GM23338 (cell line): ENCODE measurements around the gene GLOD4. TPM values are rescaled to one million over a fixed set of nuclear protein-coding genes. Genes with fewer than 3 reads are reported as not detected.
"Not testable (repeated sequence)": the region's sequence is repeated elsewhere in the genome, so short reads cannot be mapped to it uniquely, and the experiment has no call there.

ENCODE experiments used
- ATAC-seq: fragments of 200-7000 bp; cut with Tn5 transposase; 3 replicates; pipeline ENCODE4 v1.9.1; 2020
- DNase-seq: peaks from one replicate; pipeline ENCODE4 v3.0.0-alpha.2; 2015; ENCODE audit warnings: low spot score
- H2AFZ ChIP-seq: fragments of 200-600 bp; sonication (generic); 2 replicates; pipeline ENCODE4 v1.8.0; 2016; ENCODE audit warnings: antibody characterized with exemption, mild to moderate bottlenecking, moderate library complexity
- H3F3A ChIP-seq: fragments of 200-600 bp; sonication (generic); replicated peaks from 2 replicates; pipeline ENCODE4 v1.8.0; 2017; ENCODE audit warnings: antibody characterized with exemption, mixed run types, low read depth
- H3K27ac ChIP-seq: fragments of 200-600 bp; sonication (generic); 2 replicates; pipeline ENCODE4 v1.6.1; 2016; ENCODE audit warnings: low read depth
- H3K27me3 ChIP-seq: fragments of 200-600 bp; sonication (generic); 2 replicates; pipeline ENCODE4 v1.8.0; 2016; ENCODE audit warnings: mild to moderate bottlenecking, mixed run types, moderate library complexity; ENCODE audit not compliant: insufficient read depth
- H3K36me3 ChIP-seq: fragments of 200-600 bp; sonication (generic); 2 replicates; pipeline ENCODE4 v1.8.0; 2016; ENCODE audit warnings: mild to moderate bottlenecking; ENCODE audit not compliant: insufficient read depth
- H3K4me1 ChIP-seq: fragments of 200-600 bp; sonication (generic); 2 replicates; pipeline ENCODE4 v1.8.0; 2016; ENCODE audit warnings: mild to moderate bottlenecking, moderate library complexity; ENCODE audit not compliant: insufficient read depth
- H3K4me2 ChIP-seq: fragments of 200-600 bp; sonication (generic); 2 replicates; pipeline ENCODE4 v1.7.1; 2017; ENCODE audit warnings: mixed run types
- H3K4me3 ChIP-seq: fragments of 200-600 bp; sonication (generic); 2 replicates; pipeline ENCODE4 v1.6.1; 2016; ENCODE audit warnings: mixed run types
- H3K79me2 ChIP-seq: fragments of 200-600 bp; sonication (generic); replicated peaks from 2 replicates; pipeline ENCODE4 v1.8.0; 2017; ENCODE audit warnings: mild to moderate bottlenecking; ENCODE audit not compliant: insufficient read depth
- H3K9me2 ChIP-seq: fragments of 200-600 bp; sonication (generic); 2 replicates; pipeline ENCODE4 v1.8.0; 2017; ENCODE audit not compliant: insufficient read depth
- H4K20me1 ChIP-seq: fragments of 200-600 bp; sonication (generic); replicated peaks from 2 replicates; pipeline ENCODE4 v1.8.0; 2017; ENCODE audit warnings: mild to moderate bottlenecking; ENCODE audit not compliant: insufficient read depth
- H3K27ac Mint-ChIP-seq: 2 replicates; pipeline ENCODE4 v1.8.0; 2020; ENCODE audit warnings: inconsistent platforms, mild to moderate bottlenecking, moderate library complexity, mixed read lengths
- H3K27me3 Mint-ChIP-seq: 3 replicates; pipeline ENCODE4 v1.8.0; 2022; ENCODE audit warnings: low read depth, mild to moderate bottlenecking, moderate library complexity, mixed read lengths, inconsistent platforms; ENCODE audit not compliant: insufficient read depth, poor library complexity
- H3K36me3 Mint-ChIP-seq: 3 replicates; pipeline ENCODE4 v1.8.0; 2021; ENCODE audit warnings: low read depth, mild to moderate bottlenecking, inconsistent platforms, moderate library complexity, mixed read lengths
- H3K4me1 Mint-ChIP-seq: 3 replicates; pipeline ENCODE4 v1.8.0; 2020; ENCODE audit warnings: mild to moderate bottlenecking, inconsistent platforms, mixed read lengths
- H3K4me3 Mint-ChIP-seq: 3 replicates; pipeline ENCODE4 v1.8.0; 2021; ENCODE audit warnings: moderate library complexity, mild to moderate bottlenecking, inconsistent platforms, mixed read lengths
- H3K9me3 Mint-ChIP-seq: 3 replicates; pipeline ENCODE4 v1.8.0; 2020; ENCODE audit warnings: moderate library complexity, mild to moderate bottlenecking, inconsistent platforms, mixed read lengths
- NANOG ChIP-seq: IDR thresholded peaks from 2 replicates; pipeline ENCODE4 v1.6.1; 2016; ENCODE audit warnings: antibody characterized with exemption, borderline replicate concordance
- STAT1 ChIP-seq: IDR thresholded peaks from one replicate; pipeline ENCODE4 v1.6.1; 2016; ENCODE audit warnings: antibody characterized with exemption; ENCODE audit not compliant: unreplicated experiment
- polyA plus RNA-seq: library from polyadenylated mRNA; unstranded; fragments of >200 nt; fragmentation: Nextera tagmentation; extraction: Ambion mirVana; gene quantifications from 2 replicates; pipeline ENCODE4 v1.2.1, GENCODE V29; 2016
- total RNA-seq: library from RNA; depleted of rRNA; stranded (reverse); fragments of >200 nt; shearing (Covaris generic); gene quantifications from 2 replicates; pipeline ENCODE4 v1.2.3, GENCODE V29; 2014
- TF ChIP-seq, protein P1 (sequence below): fragments of 250-450 bp; sonication (Bioruptor Pico); IDR thresholded peaks from 2 replicates; pipeline ENCODE4 v1.5.0; 2020; ENCODE audit warnings: mild to moderate bottlenecking, moderate library complexity

Gene GLOD4
- total and polyA plus RNA-seq, 2 experiments from 2014 or later, result 120 to 122 TPM

DNA sequence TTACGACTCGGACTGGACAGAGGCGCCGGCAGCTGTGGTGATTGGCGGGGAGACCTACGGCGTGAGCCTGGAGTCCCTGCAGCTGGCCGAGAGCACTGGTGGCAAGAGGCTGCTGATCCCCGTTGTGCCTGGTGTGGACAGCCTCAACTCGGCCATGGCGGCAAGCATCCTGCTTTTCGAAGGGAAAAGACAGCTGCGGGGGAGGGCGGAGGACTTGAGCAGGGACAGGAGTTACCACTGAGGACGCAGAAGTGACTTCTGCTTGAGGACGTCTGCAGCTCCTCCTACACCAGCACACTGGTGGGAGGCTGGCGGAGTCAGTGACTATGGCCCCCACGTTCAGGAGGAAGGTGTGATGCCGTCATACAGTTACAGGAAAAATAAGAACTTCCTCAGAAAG is 9.7 kb upstream of the GLOD4 start:
- Histone ChIP-seq H4K20me1 (peaks cover 5% of the 10 kb centered on the region), H3K79me2 (peaks cover 1% of the 10 kb centered on the region), H3K27me3 (no peaks in the 10 kb centered on the region), H3K27ac (no peak overlapping the region), H3K4me2 (no peak overlapping the region), H3F3A (peaks cover 35% of the 10 kb centered on the region), H3K9me2 (no peaks in the 10 kb centered on the region), H3K4me1 (no peaks in the 10 kb centered on the region; the same call in 1 of the 2 replicates), H3K36me3 (no peaks in the 10 kb centered on the region; the same call in 1 of the 2 replicates), H3K4me3 (no peak overlapping the region), H2AFZ (no peak overlapping the region)
- no peak for TF ChIP-seq NANOG
- H3K27ac Mint-ChIP-seq, result no peak overlapping the region
- no peak for DNase-seq
- no peak for ATAC-seq
- H3K36me3 Mint-ChIP-seq, result peaks cover 58% of the 10 kb centered on the region
- peaks cover 23% of the 10 kb centered on the region for H3K4me1 Mint-ChIP-seq
- H3K4me3 Mint-ChIP-seq, result no peak overlapping the region
- peaks cover 28% of the 10 kb centered on the region for H3K27me3 Mint-ChIP-seq
- no peaks in the 10 kb centered on the region; the same call in 1 of the 3 replicates for H3K9me3 Mint-ChIP-seq

DNA sequence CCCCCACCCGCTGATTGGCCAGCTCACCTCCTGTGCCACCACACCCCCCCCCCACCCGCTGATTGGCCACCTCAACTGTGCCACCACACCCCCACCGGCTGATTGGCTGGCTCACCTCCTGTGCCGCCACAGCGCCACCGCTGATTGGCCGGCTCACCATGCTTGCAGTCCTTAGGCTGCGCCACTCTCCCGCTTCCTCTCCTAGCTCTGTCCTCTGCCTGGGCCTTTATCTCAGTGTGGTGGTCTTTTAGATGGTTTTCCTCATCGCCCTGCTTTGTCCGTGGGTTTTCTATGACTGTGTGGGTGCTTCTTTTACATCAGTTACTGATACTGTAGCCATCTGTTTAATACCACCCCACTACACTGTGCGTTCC is 8.8 kb upstream of the GLOD4 start:
- not testable (repeated sequence) for H3K36me3 ChIP-seq, H3K4me3 ChIP-seq, H3K27ac Mint-ChIP-seq, H4K20me1 ChIP-seq, H3K4me3 Mint-ChIP-seq, H3K27ac ChIP-seq, H3K4me2 ChIP-seq, H3K4me1 ChIP-seq, H2AFZ ChIP-seq, H3K27me3 ChIP-seq, H3K79me2 ChIP-seq, H3K9me3 Mint-ChIP-seq, H3K9me2 ChIP-seq
- peaks cover 55% of the 10 kb centered on the region for H3K36me3 Mint-ChIP-seq
- DNase-seq (peak; percentile 48), ATAC-seq (peak; percentile 11)
- peaks cover 25% of the 10 kb centered on the region for H3K27me3 Mint-ChIP-seq
- peaks cover 23% of the 10 kb centered on the region for H3K4me1 Mint-ChIP-seq
- peaks cover 35% of the 10 kb centered on the region for H3F3A ChIP-seq

DNA sequence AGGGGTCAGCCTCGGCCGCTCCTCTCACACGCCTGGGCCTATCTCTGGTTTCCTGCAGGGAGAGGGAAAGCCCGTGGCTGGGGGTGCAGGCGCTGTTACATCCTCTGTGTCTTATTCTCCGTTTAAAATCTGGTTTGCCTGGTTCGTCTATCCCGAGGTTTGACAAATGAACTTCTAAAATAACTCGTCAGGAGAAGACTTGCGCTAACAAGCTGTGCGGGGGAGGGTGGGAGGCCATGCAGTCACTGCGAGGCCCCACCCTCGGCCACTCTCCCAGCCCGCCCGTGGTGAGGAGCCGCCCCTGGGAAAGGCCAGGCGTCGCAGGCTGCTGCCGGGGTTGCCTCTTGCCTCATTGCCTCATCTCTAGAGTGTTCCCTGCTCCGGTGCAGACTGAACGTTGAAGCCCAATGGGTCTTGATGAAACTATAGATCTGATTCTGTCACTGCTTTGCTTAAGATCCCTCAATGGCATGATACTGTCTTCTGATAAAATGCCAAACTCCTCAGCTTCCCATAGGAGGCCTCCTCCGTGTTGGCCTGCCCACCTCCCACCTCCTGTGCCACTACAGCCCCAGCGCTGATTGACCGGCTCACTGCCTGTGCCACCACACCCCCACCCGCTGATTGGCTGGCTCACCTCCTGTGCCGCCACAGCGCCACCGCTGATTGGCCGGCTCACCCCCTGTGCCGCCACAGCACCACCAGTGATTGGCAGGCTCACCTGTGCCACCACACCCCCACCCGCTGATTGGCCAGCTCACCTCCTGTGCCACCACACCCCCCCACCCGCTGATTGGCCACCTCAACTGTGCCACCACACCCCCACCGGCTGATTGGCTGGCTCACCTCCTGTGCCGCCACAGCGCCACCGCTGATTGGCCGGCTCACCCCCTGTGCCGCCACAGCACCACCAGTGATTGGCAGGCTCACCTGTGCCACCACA is 8.1 kb upstream of the GLOD4 start:
- H3K4me3 ChIP-seq, H3K4me1 ChIP-seq, H3K9me2 ChIP-seq, H4K20me1 ChIP-seq, H2AFZ ChIP-seq, H3K36me3 ChIP-seq, H3K27me3 ChIP-seq, H3K4me3 Mint-ChIP-seq, H3K4me2 ChIP-seq, H3K9me3 Mint-ChIP-seq: not testable (repeated sequence)
- DNase-seq (peak; percentile 56), ATAC-seq (peak; percentile 46)
- Mint-ChIP-seq H3K27me3 (peaks cover 20% of the 10 kb centered on the region), H3K36me3 (peaks cover 58% of the 10 kb centered on the region), H3K27ac (peak overlapping the region; percentile 59; the same call in 1 of the 2 replicates), H3K4me1 (peaks cover 23% of the 10 kb centered on the region)
- Histone ChIP-seq H3F3A (peaks cover 31% of the 10 kb centered on the region), H3K79me2 (peaks cover 14% of the 10 kb centered on the region), H3K27ac (peak overlapping the region; percentile 74)

DNA sequence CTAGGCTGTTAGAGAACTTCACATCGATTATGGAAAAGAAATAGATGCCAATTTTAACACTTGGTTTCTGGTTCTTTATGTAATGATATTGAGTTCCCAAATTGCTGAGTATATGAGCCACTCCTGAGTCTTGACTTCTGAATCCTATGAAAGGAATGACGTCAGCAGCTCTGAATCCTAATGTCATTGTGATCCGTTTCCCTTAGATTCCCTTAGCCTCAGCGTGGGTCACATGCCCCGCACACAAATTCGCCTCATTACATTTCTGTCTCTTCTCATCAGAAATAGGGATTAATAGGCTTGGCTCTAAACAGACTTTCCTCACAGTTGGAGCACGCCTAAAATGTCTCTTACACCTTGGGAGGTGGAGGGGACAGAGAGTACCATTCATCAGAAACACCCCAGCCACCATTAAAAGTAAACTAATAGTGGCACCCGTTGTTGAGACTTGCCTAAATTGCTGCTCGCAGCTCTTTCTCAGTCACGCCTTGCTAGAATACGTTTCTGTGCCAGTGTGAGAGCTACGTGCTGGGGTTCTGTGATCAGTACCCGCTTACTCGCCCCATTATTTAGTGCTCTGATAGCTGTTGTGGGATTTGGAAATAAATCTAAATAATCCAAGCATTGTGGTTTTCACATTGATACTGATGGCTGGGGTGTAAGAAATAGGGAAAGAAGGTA is 7.2 kb upstream of the GLOD4 start:
- Histone ChIP-seq H3K4me3 (no peak overlapping the region), H3K27me3 (no peaks in the 10 kb centered on the region), H3K9me2 (no peaks in the 10 kb centered on the region), H3K79me2 (peaks cover 24% of the 10 kb centered on the region), H3K36me3 (no peaks in the 10 kb centered on the region; the same call in 1 of the 2 replicates), H3K4me2 (no peak overlapping the region), H2AFZ (no peak overlapping the region), H3K4me1 (no peaks in the 10 kb centered on the region; the same call in 1 of the 2 replicates), H3K27ac (peak overlapping the region; percentile 74; the same call in 1 of the 2 replicates), H4K20me1 (peaks cover 12% of the 10 kb centered on the region), H3F3A (peaks cover 31% of the 10 kb centered on the region)
- Mint-ChIP-seq H3K9me3 (no peaks in the 10 kb centered on the region; the same call in 2 of the 3 replicates), H3K27ac (no peak overlapping the region), H3K4me1 (peaks cover 15% of the 10 kb centered on the region), H3K27me3 (peaks cover 16% of the 10 kb centered on the region), H3K4me3 (no peak overlapping the region), H3K36me3 (peaks cover 58% of the 10 kb centered on the region)
- ATAC-seq (no peak), DNase-seq (no peak)
- TF ChIP-seq, protein P1, sequence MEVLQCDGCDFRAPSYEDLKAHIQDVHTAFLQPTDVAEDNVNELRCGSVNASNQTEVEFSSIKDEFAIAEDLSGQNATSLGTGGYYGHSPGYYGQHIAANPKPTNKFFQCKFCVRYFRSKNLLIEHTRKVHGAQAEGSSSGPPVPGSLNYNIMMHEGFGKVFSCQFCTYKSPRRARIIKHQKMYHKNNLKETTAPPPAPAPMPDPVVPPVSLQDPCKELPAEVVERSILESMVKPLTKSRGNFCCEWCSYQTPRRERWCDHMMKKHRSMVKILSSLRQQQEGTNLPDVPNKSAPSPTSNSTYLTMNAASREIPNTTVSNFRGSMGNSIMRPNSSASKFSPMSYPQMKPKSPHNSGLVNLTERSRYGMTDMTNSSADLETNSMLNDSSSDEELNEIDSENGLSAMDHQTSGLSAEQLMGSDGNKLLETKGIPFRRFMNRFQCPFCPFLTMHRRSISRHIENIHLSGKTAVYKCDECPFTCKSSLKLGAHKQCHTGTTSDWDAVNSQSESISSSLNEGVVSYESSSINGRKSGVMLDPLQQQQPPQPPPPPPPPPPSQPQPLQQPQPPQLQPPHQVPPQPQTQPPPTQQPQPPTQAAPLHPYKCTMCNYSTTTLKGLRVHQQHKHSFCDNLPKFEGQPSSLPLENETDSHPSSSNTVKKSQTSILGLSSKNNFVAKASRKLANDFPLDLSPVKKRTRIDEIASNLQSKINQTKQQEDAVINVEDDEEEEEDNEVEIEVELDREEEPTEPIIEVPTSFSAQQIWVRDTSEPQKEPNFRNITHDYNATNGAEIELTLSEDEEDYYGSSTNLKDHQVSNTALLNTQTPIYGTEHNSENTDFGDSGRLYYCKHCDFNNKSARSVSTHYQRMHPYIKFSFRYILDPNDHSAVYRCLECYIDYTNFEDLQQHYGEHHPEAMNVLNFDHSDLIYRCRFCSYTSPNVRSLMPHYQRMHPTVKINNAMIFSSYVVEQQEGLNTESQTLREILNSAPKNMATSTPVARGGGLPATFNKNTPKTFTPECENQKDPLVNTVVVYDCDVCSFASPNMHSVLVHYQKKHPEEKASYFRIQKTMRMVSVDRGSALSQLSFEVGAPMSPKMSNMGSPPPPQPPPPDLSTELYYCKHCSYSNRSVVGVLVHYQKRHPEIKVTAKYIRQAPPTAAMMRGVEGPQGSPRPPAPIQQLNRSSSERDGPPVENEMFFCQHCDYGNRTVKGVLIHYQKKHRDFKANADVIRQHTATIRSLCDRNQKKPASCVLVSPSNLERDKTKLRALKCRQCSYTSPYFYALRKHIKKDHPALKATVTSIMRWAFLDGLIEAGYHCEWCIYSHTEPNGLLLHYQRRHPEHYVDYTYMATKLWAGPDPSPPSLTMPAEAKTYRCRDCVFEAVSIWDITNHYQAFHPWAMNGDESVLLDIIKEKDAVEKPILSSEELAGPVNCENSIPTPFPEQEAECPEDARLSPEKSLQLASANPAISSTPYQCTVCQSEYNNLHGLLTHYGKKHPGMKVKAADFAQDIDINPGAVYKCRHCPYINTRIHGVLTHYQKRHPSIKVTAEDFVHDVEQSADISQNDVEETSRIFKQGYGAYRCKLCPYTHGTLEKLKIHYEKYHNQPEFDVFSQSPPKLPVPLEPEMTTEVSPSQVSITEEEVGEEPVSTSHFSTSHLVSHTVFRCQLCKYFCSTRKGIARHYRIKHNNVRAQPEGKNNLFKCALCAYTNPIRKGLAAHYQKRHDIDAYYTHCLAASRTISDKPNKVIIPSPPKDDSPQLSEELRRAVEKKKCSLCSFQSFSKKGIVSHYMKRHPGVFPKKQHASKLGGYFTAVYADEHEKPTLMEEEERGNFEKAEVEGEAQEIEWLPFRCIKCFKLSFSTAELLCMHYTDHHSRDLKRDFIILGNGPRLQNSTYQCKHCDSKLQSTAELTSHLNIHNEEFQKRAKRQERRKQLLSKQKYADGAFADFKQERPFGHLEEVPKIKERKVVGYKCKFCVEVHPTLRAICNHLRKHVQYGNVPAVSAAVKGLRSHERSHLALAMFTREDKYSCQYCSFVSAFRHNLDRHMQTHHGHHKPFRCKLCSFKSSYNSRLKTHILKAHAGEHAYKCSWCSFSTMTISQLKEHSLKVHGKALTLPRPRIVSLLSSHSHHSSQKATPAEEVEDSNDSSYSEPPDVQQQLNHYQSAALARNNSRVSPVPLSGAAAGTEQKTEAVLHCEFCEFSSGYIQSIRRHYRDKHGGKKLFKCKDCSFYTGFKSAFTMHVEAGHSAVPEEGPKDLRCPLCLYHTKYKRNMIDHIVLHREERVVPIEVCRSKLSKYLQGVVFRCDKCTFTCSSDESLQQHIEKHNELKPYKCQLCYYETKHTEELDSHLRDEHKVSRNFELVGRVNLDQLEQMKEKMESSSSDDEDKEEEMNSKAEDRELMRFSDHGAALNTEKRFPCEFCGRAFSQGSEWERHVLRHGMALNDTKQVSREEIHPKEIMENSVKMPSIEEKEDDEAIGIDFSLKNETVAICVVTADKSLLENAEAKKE (CRISPR knock-in tag), result no peak
- no peak for TF ChIP-seq STAT1
